ENCODE measurements around the gene MYDGF.
A peak's percentile ranks its signal among the peaks of the same experiment; 100 is the strongest.

The MYDGF gene

DNA sequence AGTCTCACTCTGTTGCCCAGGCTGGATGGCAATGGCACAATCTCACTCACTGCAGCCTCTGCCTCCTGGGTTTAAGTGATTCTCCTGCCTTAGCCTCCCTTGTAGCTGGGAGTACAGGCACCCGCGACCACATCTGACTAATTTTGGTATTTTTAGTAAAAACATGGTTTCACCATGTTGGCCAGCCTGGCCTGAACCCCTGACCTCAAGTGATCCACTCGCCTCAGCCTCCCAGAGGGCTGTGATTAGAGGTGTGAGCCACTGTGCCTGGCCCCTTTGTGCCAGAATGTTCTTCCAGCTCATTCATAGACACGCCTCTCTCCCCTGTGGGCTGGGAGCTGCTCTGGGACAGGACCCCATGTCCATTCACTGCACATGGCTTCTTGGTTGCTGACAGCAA is 9.1 kb downstream of the MYDGF start:
- Histone ChIP-seq H3K9me3 (ENCODE audit: control insufficient read depth in 5 of 5, low read length in 5 of 5) (peaks cover 0 to 8% (median 5%) of the 10 kb centered on the region in 5 donors), H3K9ac (ENCODE audit: low read length in 5 of 5) (peak overlapping the region in 1 of 5 donors; percentile 37), H3K4me1 (ENCODE audit: control insufficient read depth in 5 of 5, insufficient read depth in 5 of 5, low read length in 5 of 5) (no peaks in the 10 kb centered on the region), H3K4me3 (ENCODE audit: low read depth in 1 of 5, low read length in 5 of 5) (no peak overlapping the region), H3K36me3 (ENCODE audit: control insufficient read depth in 5 of 5, insufficient read depth in 5 of 5, low read length in 5 of 5) (peaks cover 0 to 89% (median 72%) of the 10 kb centered on the region in 5 donors), H3K27ac (ENCODE audit: low read depth, low read length) (no peak overlapping the region), H3K27me3 (ENCODE audit: control insufficient read depth in 5 of 5, insufficient read depth in 4 of 5, low read length in 5 of 5) (no peaks in the 10 kb centered on the region)

DNA sequence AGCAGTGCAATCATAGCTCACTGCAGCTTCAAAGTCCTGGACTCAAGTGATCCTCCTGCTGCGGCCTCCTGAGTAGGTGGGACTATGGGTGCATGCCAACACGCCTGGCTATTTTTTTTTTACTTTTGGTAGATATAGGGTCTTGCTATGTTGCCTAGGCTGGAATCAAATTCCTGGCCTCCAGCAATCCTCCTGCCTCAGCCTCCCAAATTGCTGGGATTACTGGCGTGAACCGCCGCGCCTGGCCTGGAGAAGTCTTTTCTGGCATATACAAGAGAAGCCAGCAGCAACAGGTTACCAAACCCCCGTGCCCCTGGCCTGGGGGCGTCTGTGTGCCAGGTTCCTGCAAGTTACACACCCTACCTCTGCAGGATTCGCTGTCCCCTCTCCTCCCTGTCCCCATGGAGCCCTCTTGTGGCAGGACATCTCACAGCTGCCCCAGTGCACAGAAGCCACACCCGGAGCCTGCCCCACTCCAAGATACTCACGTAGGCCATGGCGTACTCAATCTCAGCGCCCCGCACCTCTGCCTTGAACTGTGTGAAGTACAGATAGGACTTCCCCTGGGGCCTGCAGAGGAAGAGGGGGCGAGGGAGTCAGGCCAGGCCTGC is 9.9 kb downstream of the MYDGF start:
- no peak overlapping the region for H3K4me3 ChIP-seq (ENCODE audit: low read depth in 1 of 5, low read length in 5 of 5)
- no peak overlapping the region for H3K27ac ChIP-seq (ENCODE audit: low read depth, low read length)
- no peaks in the 10 kb centered on the region for H3K4me1 ChIP-seq (ENCODE audit: control insufficient read depth in 5 of 5, insufficient read depth in 5 of 5, low read length in 5 of 5)
- H3K9ac ChIP-seq (ENCODE audit: low read length in 5 of 5): no peak overlapping the region
- peaks cover 0 to 90% (median 71%) of the 10 kb centered on the region in 5 donors for H3K36me3 ChIP-seq (ENCODE audit: control insufficient read depth in 5 of 5, insufficient read depth in 5 of 5, low read length in 5 of 5)
- no peaks in the 10 kb centered on the region for H3K27me3 ChIP-seq (ENCODE audit: control insufficient read depth in 5 of 5, insufficient read depth in 4 of 5, low read length in 5 of 5)
- H3K9me3 ChIP-seq (ENCODE audit: control insufficient read depth in 5 of 5, low read length in 5 of 5): peaks cover 0 to 8% (median 5%) of the 10 kb centered on the region in 5 donors

DNA sequence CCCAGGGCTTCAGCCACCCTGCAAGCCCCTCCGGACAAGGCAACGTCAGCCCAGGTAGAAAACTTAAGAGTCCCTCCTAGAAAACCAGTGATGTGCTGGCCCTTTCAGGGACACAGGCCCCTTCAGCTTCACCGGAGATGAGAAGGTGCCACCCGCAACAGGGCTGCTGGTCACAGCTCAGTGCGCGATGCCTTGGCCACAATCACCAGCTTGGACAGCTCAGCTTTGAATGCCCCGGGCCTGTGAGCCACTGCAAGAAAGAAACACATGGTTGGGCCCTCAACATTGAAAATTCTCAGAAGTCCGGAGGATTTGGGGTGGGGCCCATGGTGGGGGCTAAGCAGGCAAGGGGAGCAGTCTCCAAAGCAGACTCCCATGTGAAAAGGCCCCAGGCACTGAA is 12.3 kb downstream of the MYDGF start:
- Histone ChIP-seq H3K27me3 (ENCODE audit: control insufficient read depth in 5 of 5, insufficient read depth in 4 of 5, low read length in 5 of 5) (no peaks in the 10 kb centered on the region), H3K9me3 (ENCODE audit: control insufficient read depth in 5 of 5, low read length in 5 of 5) (peaks cover 0 to 8% (median 5%) of the 10 kb centered on the region in 5 donors), H3K4me1 (ENCODE audit: control insufficient read depth in 5 of 5, insufficient read depth in 5 of 5, low read length in 5 of 5) (no peaks in the 10 kb centered on the region), H3K27ac (ENCODE audit: low read depth, low read length) (no peak overlapping the region), H3K4me3 (ENCODE audit: low read depth in 1 of 5, low read length in 5 of 5) (no peak overlapping the region), H3K36me3 (ENCODE audit: control insufficient read depth in 5 of 5, insufficient read depth in 5 of 5, low read length in 5 of 5) (peaks cover 0 to 85% (median 65%) of the 10 kb centered on the region in 5 donors), H3K9ac (ENCODE audit: low read length in 5 of 5) (no peak overlapping the region)

DNA sequence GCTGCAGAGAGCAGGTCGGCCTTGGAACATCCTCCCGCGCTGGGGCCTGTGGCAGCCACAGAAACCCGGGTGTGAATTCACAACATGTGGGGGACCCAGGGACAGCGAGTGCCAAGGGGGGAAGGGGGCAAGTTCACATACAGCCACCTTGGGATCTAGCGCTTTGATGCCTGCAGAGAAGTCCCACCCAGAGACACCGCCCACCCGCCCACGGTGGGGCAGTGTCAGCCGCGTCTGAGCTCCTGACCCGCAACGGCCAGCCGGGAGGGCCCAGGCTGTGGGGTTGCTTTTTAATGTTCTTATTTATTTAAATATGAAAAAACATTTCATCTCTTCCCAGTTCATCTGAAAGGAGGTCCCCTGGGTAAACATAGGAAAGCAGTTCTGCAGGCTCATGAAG is 12.9 kb downstream of the MYDGF start:
- H3K36me3 ChIP-seq (ENCODE audit: control insufficient read depth in 5 of 5, insufficient read depth in 5 of 5, low read length in 5 of 5): peaks cover 0 to 83% (median 62%) of the 10 kb centered on the region in 5 donors

DNA sequence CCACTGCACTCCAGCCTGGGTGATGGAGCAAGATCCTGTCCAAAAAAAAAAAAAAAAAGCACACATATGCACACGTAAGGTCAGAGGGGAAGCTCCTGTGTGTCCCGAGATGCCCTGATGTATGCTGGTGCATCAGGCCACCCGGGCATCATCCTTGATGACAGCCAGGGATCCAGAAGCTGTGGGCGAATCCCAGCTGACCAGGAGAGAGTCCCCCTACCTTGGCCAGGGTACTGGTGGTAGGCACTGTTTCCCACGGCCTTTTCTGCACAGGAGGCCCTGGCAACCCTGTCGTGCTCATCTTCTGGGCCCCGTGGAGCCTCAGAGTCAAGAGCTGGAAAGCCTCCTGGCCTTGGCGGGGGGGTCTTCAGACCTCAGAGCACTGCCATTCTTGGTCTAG is 14.0 kb downstream of the MYDGF start:
- no peaks in the 10 kb centered on the region for H3K27me3 ChIP-seq (ENCODE audit: control insufficient read depth in 5 of 5, insufficient read depth in 4 of 5, low read length in 5 of 5)
- no peak overlapping the region for H3K4me3 ChIP-seq (ENCODE audit: low read depth in 1 of 5, low read length in 5 of 5)
- H3K36me3 ChIP-seq (ENCODE audit: control insufficient read depth in 5 of 5, insufficient read depth in 5 of 5, low read length in 5 of 5): peaks cover 0 to 81% (median 58%) of the 10 kb centered on the region in 5 donors
- no peak overlapping the region for H3K27ac ChIP-seq (ENCODE audit: low read depth, low read length)
- H3K9ac ChIP-seq (ENCODE audit: low read length in 5 of 5): no peak overlapping the region
- H3K4me1 ChIP-seq (ENCODE audit: control insufficient read depth in 5 of 5, insufficient read depth in 5 of 5, low read length in 5 of 5): no peaks in the 10 kb centered on the region
- peaks cover 0 to 8% (median 5%) of the 10 kb centered on the region in 5 donors for H3K9me3 ChIP-seq (ENCODE audit: control insufficient read depth in 5 of 5, low read length in 5 of 5)

More for the DNA sequence above, 12.9 kb downstream of the MYDGF start:
- no peak overlapping the region for H3K27ac ChIP-seq (ENCODE audit: low read depth, low read length)
- no peak overlapping the region for H3K9ac ChIP-seq (ENCODE audit: low read length in 5 of 5)
- H3K4me1 ChIP-seq (ENCODE audit: control insufficient read depth in 5 of 5, insufficient read depth in 5 of 5, low read length in 5 of 5): no peaks in the 10 kb centered on the region
- peaks cover 0 to 8% (median 5%) of the 10 kb centered on the region in 5 donors for H3K9me3 ChIP-seq (ENCODE audit: control insufficient read depth in 5 of 5, low read length in 5 of 5)
- H3K4me3 ChIP-seq (ENCODE audit: low read depth in 1 of 5, low read length in 5 of 5): no peak overlapping the region
- H3K27me3 ChIP-seq (ENCODE audit: control insufficient read depth in 5 of 5, insufficient read depth in 4 of 5, low read length in 5 of 5): no peaks in the 10 kb centered on the region

DNA sequence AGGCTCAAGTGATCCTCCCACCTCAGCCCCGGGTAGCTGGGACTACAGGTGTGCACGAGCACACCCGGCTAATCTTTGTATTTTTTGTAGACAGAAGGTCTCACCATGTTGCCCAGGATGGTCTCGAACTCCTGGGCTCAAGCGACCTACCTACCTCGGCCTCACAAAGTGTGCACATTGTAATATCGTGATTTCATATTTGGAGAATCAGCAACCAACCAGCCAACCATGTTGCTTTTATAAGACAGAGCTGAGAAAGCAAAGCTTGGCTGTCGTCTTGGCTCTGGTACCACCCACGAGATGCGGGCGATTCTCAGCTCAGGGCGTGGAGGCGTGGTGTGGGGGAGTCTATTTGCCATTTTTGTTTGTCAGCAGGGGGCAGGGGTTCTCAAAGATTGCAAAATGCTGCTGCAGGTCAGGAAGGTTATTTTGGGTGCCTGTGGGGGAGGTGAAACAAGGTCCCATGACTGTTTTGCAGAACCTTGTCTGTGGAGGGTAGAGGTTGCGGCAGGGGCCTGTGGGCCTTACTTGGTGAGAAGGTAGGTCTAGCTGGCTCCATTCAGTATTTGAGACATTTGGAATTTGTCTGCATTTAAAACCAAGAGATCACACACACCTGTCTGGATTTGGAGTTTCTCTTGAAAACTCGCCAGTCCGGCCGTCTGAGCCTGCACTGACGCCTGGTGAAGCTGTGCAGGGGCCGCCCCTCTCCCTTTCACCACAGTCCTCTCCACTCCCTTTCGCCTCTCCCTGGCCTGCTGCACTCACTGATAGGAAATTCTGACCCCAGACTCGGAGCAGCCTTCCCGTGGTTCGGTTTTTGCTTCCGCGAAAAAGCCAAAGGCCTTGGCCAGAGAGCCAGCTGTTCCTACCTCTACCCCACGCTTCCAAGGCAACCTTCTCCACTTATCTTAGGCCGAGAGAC is 15.4 kb downstream of the MYDGF start:
- no peaks in the 10 kb centered on the region for H3K27me3 ChIP-seq (ENCODE audit: control insufficient read depth in 5 of 5, insufficient read depth in 4 of 5, low read length in 5 of 5)
- H3K27ac ChIP-seq (ENCODE audit: low read depth, low read length): no peak overlapping the region
- H3K4me1 ChIP-seq (ENCODE audit: control insufficient read depth in 5 of 5, insufficient read depth in 5 of 5, low read length in 5 of 5): peaks cover 0 to 10% (median 2%) of the 10 kb centered on the region in 5 donors
- H3K4me3 ChIP-seq (ENCODE audit: low read depth in 1 of 5, low read length in 5 of 5): no peak overlapping the region
- peaks cover 0 to 8% (median 5%) of the 10 kb centered on the region in 5 donors for H3K9me3 ChIP-seq (ENCODE audit: control insufficient read depth in 5 of 5, low read length in 5 of 5)
- peak overlapping the region in 1 of 5 donors; percentile 28 for H3K9ac ChIP-seq (ENCODE audit: low read length in 5 of 5)
- peaks cover 0 to 67% (median 46%) of the 10 kb centered on the region in 5 donors for H3K36me3 ChIP-seq (ENCODE audit: control insufficient read depth in 5 of 5, insufficient read depth in 5 of 5, low read length in 5 of 5)

DNA sequence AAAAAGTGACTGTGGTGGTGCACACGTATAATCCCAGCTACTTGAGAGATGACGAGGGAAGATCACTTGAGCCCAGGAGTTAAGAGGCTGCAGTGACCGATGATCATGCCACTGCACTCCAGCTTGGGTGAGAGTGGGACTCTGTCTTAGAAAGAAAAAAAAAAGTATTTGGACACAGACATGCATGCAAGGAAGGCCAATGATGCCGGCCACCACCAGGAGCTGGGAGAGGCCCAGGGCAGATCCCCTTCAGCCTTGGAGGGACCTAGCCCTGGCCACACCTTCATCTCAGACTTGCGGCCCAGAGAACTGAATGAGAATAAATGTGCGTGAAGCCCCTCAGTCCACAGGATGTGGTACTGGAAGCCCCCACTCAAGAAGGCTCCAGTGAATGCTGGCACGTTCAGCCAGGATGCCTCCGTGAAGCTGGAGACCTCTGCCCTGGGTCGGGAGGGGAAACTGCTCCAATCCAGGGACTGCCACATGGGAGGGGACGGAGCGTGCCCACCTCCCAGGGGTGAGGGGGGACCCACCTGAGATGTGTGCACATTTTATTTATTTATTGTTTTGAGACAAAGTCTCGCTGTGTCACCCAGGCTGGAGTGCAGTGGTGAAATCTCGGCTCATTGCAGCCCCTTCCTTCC is 16.2 kb downstream of the MYDGF start:
- H3K36me3 ChIP-seq (ENCODE audit: control insufficient read depth in 5 of 5, insufficient read depth in 5 of 5, low read length in 5 of 5): peaks cover 0 to 59% (median 41%) of the 10 kb centered on the region in 5 donors
- H3K9me3 ChIP-seq (ENCODE audit: control insufficient read depth in 5 of 5, low read length in 5 of 5): peaks cover 0 to 8% (median 5%) of the 10 kb centered on the region in 5 donors
- H3K4me1 ChIP-seq (ENCODE audit: control insufficient read depth in 5 of 5, insufficient read depth in 5 of 5, low read length in 5 of 5): peaks cover 0 to 17% (median 5%) of the 10 kb centered on the region in 5 donors
- no peaks in the 10 kb centered on the region for H3K27me3 ChIP-seq (ENCODE audit: control insufficient read depth in 5 of 5, insufficient read depth in 4 of 5, low read length in 5 of 5)
- no peak overlapping the region for H3K27ac ChIP-seq (ENCODE audit: low read depth, low read length)
- H3K9ac ChIP-seq (ENCODE audit: low read length in 5 of 5): no peak overlapping the region
- no peak overlapping the region for H3K4me3 ChIP-seq (ENCODE audit: low read depth in 1 of 5, low read length in 5 of 5)

DNA sequence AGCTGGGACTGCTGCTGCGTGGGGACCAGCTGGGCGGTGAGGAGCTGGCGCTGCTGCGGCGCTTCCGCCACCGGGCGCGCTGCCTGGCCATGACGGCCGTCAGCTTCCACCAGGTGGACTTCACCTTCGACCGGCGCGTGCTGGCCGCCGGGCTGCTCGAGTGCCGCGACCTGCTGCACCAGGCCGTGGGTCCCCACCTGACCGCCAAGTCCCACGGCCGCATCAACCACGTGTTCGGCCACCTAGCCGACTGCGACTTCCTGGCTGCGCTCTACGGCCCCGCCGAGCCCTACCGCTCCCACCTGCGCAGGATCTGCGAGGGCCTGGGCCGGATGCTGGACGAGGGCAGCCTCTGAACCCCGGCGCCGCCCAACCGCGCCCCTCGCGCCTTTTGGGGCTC is 18.1 kb downstream of the MYDGF start:
- Histone ChIP-seq H3K4me1 (ENCODE audit: control insufficient read depth in 5 of 5, insufficient read depth in 5 of 5, low read length in 5 of 5) (peaks cover 0 to 33% (median 5%) of the 10 kb centered on the region in 5 donors), H3K9ac (ENCODE audit: low read length in 5 of 5) (no peak overlapping the region), H3K9me3 (ENCODE audit: control insufficient read depth in 5 of 5, low read length in 5 of 5) (no peaks in the 10 kb centered on the region), H3K4me3 (ENCODE audit: low read depth in 1 of 5, low read length in 5 of 5) (no peak overlapping the region), H3K27me3 (ENCODE audit: control insufficient read depth in 5 of 5, insufficient read depth in 4 of 5, low read length in 5 of 5) (no peaks in the 10 kb centered on the region), H3K27ac (ENCODE audit: low read depth, low read length) (no peak overlapping the region), H3K36me3 (ENCODE audit: control insufficient read depth in 5 of 5, insufficient read depth in 5 of 5, low read length in 5 of 5) (peaks cover 0 to 41% (median 26%) of the 10 kb centered on the region in 5 donors)

DNA sequence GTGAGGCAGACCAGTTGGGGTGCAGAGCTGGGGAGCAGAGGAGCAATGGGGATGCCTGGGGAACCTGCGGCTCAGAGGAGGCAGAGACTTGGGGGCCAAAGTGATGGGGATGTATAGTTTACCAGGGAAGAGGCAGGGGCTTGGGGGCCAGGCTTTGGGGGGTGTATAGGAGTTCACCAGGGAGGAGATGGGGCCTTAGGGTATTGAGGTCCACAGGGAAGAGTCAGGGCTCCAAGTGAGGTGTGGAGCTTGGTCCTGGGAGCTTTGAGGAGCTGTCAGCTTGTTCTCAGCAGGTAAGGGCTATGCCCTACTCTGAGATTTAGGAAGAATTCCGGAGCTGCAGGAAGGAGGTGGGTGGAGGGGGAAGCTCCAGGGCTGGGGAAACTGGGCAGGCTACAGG is 20.0 kb downstream of the MYDGF start:
- H3K9me3 ChIP-seq (ENCODE audit: control insufficient read depth in 5 of 5, low read length in 5 of 5): no peaks in the 10 kb centered on the region
- peak overlapping the region; percentile 23 for H3K27ac ChIP-seq (ENCODE audit: low read depth, low read length)
- H3K27me3 ChIP-seq (ENCODE audit: control insufficient read depth in 5 of 5, insufficient read depth in 4 of 5, low read length in 5 of 5): no peaks in the 10 kb centered on the region
- peaks cover 0 to 38% (median 5%) of the 10 kb centered on the region in 5 donors for H3K4me1 ChIP-seq (ENCODE audit: control insufficient read depth in 5 of 5, insufficient read depth in 5 of 5, low read length in 5 of 5)
- peak overlapping the region in 1 of 5 donors; percentile 48 for H3K9ac ChIP-seq (ENCODE audit: low read length in 5 of 5)
- H3K4me3 ChIP-seq (ENCODE audit: low read depth in 1 of 5, low read length in 5 of 5): peak overlapping the region in 1 of 5 donors; percentile 5
- peaks cover 0 to 24% (median 14%) of the 10 kb centered on the region in 5 donors for H3K36me3 ChIP-seq (ENCODE audit: control insufficient read depth in 5 of 5, insufficient read depth in 5 of 5, low read length in 5 of 5)

Measured in subcutaneous abdominal adipose tissue (tissue), 5 donors.